ENCODE measurements around the gene FREY1. TPM values are rescaled to one million over a fixed set of nuclear protein-coding genes. Genes with fewer than 3 reads are reported as not detected.

The FREY1 gene
- total and polyA plus RNA-seq, 2 donors (not counting 1 experiment from before 2014, with no cell fraction given): 0.82 to 6.6 TPM

DNA sequence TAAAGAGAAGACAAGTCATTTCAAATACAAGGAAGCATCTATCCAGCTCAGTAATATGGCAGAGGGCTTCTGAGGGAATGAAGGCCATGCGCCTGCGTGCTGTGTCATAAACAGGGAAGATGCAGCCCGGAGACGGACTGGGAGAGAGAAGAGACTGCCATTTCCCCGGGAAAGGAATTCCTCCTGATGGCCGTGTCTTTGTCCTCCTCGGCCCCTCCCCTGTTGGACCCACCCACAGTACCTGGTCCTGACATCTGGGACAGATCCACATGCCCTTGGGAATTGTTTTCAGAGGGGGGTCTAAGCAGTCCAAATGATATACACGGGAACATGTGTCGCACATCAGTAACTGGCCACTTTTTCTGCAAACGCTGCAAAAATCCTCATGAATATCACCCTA lies 30.8 kb upstream of the FREY1 start:
- intact Hi-C loops (cut with micrococcal nuclease): loop anchor here (1.0 to 10.0 kb wide), 2 partner anchors 8 to 1617 kb away; partner anchors contain the start of gene CELF1
- ChIA-PET POLR2A (interaction anchor here (1.6 to 10.9 kb wide), 2 partner anchors 8 to 17 kb away, joined by 6 to 162 read pairs; partner anchors contain the start of genes LARGE2 and PEX16), CTCF (interaction anchor here (1.1 to 11.4 kb wide), 4 partner anchors 8 to 96 kb away, joined by 3 to 98 read pairs (median 23); partner anchors contain the start of genes LARGE2 and PEX16)
- H2AFZ ChIP-seq (ENCODE audit: insufficient read depth, low read depth, low read length, poor library complexity, severe bottlenecking): no peak overlapping the region
- peaks cover 67% of the 10 kb centered on the region for H3K4me1 Mint-ChIP-seq
- ATAC-seq (ENCODE audit: low read depth) (no peak), DNase-seq (no peak)
- H3K27me3 ChIP-seq (replicated peaks in 1 of 4; ENCODE audit: control extremely low read depth in 1 of 4, control insufficient read depth in 3 of 4, insufficient read depth in 4 of 4, low read length in 3 of 4): no peaks in the 10 kb centered on the region
- H4K20me1 ChIP-seq (ENCODE audit: control insufficient read depth, insufficient read depth, low read length, poor library complexity, severe bottlenecking): no peaks in the 10 kb centered on the region
- H3K27ac ChIP-seq (ENCODE audit: low read length in 2 of 2): peak overlapping the region; percentile 73 to 92
- H3K4me2 ChIP-seq (replicated peaks; ENCODE audit: low read depth, low read length, poor library complexity, severe bottlenecking): peak overlapping the region; percentile 77
- H3K4me1 ChIP-seq (ENCODE audit: control insufficient read depth in 2 of 2, insufficient read depth in 2 of 2, low read length in 2 of 2): peaks cover 60 to 62% of the 10 kb centered on the region in 2 donors
- H3K9me3 Mint-ChIP-seq (ENCODE audit: insufficient read depth): no peaks in the 10 kb centered on the region
- TF ChIP-seq EZH2 (IDR thresholded peaks at IDR 0.05; ENCODE audit: borderline replicate concordance, insufficient read depth, low read depth, low read length, poor library complexity, severe bottlenecking): no peak
- TF ChIP-seq, protein P1, sequence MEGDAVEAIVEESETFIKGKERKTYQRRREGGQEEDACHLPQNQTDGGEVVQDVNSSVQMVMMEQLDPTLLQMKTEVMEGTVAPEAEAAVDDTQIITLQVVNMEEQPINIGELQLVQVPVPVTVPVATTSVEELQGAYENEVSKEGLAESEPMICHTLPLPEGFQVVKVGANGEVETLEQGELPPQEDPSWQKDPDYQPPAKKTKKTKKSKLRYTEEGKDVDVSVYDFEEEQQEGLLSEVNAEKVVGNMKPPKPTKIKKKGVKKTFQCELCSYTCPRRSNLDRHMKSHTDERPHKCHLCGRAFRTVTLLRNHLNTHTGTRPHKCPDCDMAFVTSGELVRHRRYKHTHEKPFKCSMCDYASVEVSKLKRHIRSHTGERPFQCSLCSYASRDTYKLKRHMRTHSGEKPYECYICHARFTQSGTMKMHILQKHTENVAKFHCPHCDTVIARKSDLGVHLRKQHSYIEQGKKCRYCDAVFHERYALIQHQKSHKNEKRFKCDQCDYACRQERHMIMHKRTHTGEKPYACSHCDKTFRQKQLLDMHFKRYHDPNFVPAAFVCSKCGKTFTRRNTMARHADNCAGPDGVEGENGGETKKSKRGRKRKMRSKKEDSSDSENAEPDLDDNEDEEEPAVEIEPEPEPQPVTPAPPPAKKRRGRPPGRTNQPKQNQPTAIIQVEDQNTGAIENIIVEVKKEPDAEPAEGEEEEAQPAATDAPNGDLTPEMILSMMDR (IDR thresholded peaks at IDR 0.05): no peak
- peak overlapping the region in 2 of 5 experiments; percentile 16 to 60 for H3K4me3 ChIP-seq (ENCODE audit: control extremely low read depth in 1 of 5, extremely low read depth in 1 of 5, insufficient read depth in 1 of 5, low read depth in 2 of 5, low read length in 4 of 5)
- peak overlapping the region; percentile 53 for H3K9ac ChIP-seq (ENCODE audit: low read length)
- peaks cover 44% of the 10 kb centered on the region for H3K79me2 ChIP-seq (ENCODE audit: control insufficient read depth, insufficient read depth, low read length)
- H3K36me3 ChIP-seq (replicated peaks in 1 of 2; ENCODE audit: control extremely low read depth in 1 of 2, control insufficient read depth in 1 of 2, extremely low read depth in 1 of 2, insufficient read depth in 2 of 2, low read length in 1 of 2): peaks cover 0 to 12% of the 10 kb centered on the region in 2 experiments
- WGBS (ENCODE audit: insufficient coverage): 97% methylated on average over 5 of the region's 10 CpGs
- no peaks in the 10 kb centered on the region for H3K27me3 Mint-ChIP-seq
- H3K27ac Mint-ChIP-seq: peak overlapping the region; percentile 90
- peak overlapping the region; percentile 69 for H3K4me3 Mint-ChIP-seq
- no peaks in the 10 kb centered on the region for H3K9me3 ChIP-seq (ENCODE audit: control extremely low read depth in 1 of 3, control insufficient read depth in 2 of 3, insufficient read depth in 1 of 3, low read length in 2 of 3)

DNA sequence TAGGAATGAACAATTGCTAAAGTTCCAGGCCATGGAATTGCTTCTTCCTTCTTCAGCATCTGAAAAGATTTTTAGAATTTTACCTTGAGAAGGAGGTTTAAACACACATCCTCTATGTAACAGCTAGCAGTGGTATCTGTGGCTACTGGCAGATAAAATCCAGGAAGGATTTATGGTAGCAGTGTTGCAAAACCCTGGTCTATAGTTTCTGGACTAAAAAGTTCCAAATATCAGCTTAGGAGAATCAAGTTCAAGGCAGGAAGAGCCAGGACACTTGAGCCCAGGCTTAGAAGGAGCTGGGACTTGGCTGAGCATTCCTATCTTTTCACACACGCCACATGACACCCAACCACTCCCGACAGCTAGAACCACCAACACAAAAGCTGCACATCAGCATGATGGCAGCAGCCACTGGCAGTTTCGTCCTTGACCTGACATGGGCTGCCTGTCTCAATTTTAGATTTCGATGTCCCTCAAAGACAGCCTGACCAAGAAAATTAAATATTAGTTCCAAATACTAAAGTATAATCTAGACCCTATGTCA lies 29.5 kb upstream of the FREY1 start:
- no peak overlapping the region for H2AFZ ChIP-seq (ENCODE audit: insufficient read depth, low read depth, low read length, poor library complexity, severe bottlenecking)
- peak overlapping the region; percentile 26 to 92 for H3K27ac ChIP-seq (ENCODE audit: low read length in 2 of 2)
- H3K9me3 ChIP-seq (ENCODE audit: control extremely low read depth in 1 of 3, control insufficient read depth in 2 of 3, insufficient read depth in 1 of 3, low read length in 2 of 3): no peaks in the 10 kb centered on the region
- DNase-seq (no peak), ATAC-seq (ENCODE audit: low read depth) (no peak)
- Mint-ChIP-seq H3K27me3 (no peaks in the 10 kb centered on the region), H3K27ac (peak overlapping the region; percentile 82), H3K4me1 (peaks cover 81% of the 10 kb centered on the region), H3K9me3 (ENCODE audit: insufficient read depth) (no peaks in the 10 kb centered on the region), H3K4me3 (peak overlapping the region; percentile 60)
- WGBS (ENCODE audit: insufficient coverage): 97% methylated on average over 3 of the region's 4 CpGs
- TF ChIP-seq, protein P1 (IDR thresholded peaks at IDR 0.05): no peak
- no peak for TF ChIP-seq EZH2 (IDR thresholded peaks at IDR 0.05; ENCODE audit: borderline replicate concordance, insufficient read depth, low read depth, low read length, poor library complexity, severe bottlenecking)
- CTCF ChIA-PET: interaction anchor here (0.8 to 11.4 kb wide), 4 partner anchors 9 to 29 kb away, joined by 3 to 98 read pairs (median 4); partner anchors contain the start of genes LARGE2 and PEX16
- peaks cover 0 to 12% of the 10 kb centered on the region in 2 experiments for H3K36me3 ChIP-seq (replicated peaks in 1 of 2; ENCODE audit: control extremely low read depth in 1 of 2, control insufficient read depth in 1 of 2, extremely low read depth in 1 of 2, insufficient read depth in 2 of 2, low read length in 1 of 2)
- no peaks in the 10 kb centered on the region for H3K27me3 ChIP-seq (replicated peaks in 1 of 4; ENCODE audit: control extremely low read depth in 1 of 4, control insufficient read depth in 3 of 4, insufficient read depth in 4 of 4, low read length in 3 of 4)
- H3K4me2 ChIP-seq (replicated peaks; ENCODE audit: low read depth, low read length, poor library complexity, severe bottlenecking): peak overlapping the region; percentile 91
- POLR2A ChIA-PET: interaction anchor here (10.9 kb wide), 1 partner anchor 16 kb away, joined by 162 read pairs; the partner anchor contains the start of genes LARGE2 and PEX16
- intact Hi-C loops (cut with micrococcal nuclease): loop anchor here (10.0 kb wide), 1 partner anchor 1618 kb away; the partner anchor contains the start of gene CELF1
- peaks cover 67 to 68% of the 10 kb centered on the region in 2 donors for H3K4me1 ChIP-seq (ENCODE audit: control insufficient read depth in 2 of 2, insufficient read depth in 2 of 2, low read length in 2 of 2)
- peaks cover 57% of the 10 kb centered on the region for H3K79me2 ChIP-seq (ENCODE audit: control insufficient read depth, insufficient read depth, low read length)
- H3K9ac ChIP-seq (ENCODE audit: low read length): no peak overlapping the region
- H3K4me3 ChIP-seq (ENCODE audit: control extremely low read depth in 1 of 5, extremely low read depth in 1 of 5, insufficient read depth in 1 of 5, low read depth in 2 of 5, low read length in 4 of 5): no peak overlapping the region
- H4K20me1 ChIP-seq (ENCODE audit: control insufficient read depth, insufficient read depth, low read length, poor library complexity, severe bottlenecking): peaks cover 9% of the 10 kb centered on the region

Data from B cell (primary cell).